ENCODE results near the gene TTLL5. TPM values are rescaled to one million over a fixed set of nuclear protein-coding genes. Genes with fewer than 3 reads are reported as not detected.

The TTLL5 gene
- total and polyA plus RNA-seq, 2 of the 4 experiments (the other 2 are of a cell fraction) = 11.9 to 16.7 TPM

GRCh38 chr14:75911883-75912282 is 250.8 kb downstream of the TTLL5 start:
- Histone ChIP-seq H3K9ac (ENCODE audit: low read depth, low read length) (no peak overlapping the region), H3K4me1 (ENCODE audit: control insufficient read depth, insufficient read depth, low read length) (no peaks in the 10 kb centered on the region), H4K8ac (ENCODE audit: low read depth in 2 of 2, low read length in 2 of 2) (no peak overlapping the region), H2BK120ac (ENCODE audit: low read depth, low read length) (no peak overlapping the region), H4K91ac (ENCODE audit: insufficient read depth, low read depth, low read length) (no peak overlapping the region), H3K23ac (ENCODE audit: low read depth, low read length) (no peak overlapping the region), H2AFZ (replicated peaks; ENCODE audit: low read length, poor library complexity) (no peak overlapping the region), H3K27me3 (ENCODE audit: control insufficient read depth, insufficient read depth, low read length) (no peaks in the 10 kb centered on the region), H3K4ac (ENCODE audit: low read depth, low read length) (no peak overlapping the region), H3K27ac (ENCODE audit: insufficient read depth, low read length) (no peak overlapping the region), H3K79me1 (ENCODE audit: low read depth in 1 of 2, low read length in 2 of 2) (no peaks in the 10 kb centered on the region), H4K20me1 (ENCODE audit: insufficient read depth, low read length) (no peaks in the 10 kb centered on the region), H3K4me3 (ENCODE audit: insufficient read depth, low read depth, low read length) (no peak overlapping the region), H2BK20ac (ENCODE audit: low read depth, low read length) (no peak overlapping the region), H2BK5ac (ENCODE audit: low read depth, low read length, poor library complexity, severe bottlenecking) (no peak overlapping the region), H3K9me1 (ENCODE audit: insufficient read depth, low read length) (no peaks in the 10 kb centered on the region), H4K5ac (ENCODE audit: low read depth, low read length) (no peak overlapping the region), H3K9me3 (ENCODE audit: control insufficient read depth, insufficient read depth, low read length) (no peaks in the 10 kb centered on the region), H3K14ac (replicated peaks; ENCODE audit: low read depth, low read length) (no peak overlapping the region), H3K4me2 (ENCODE audit: low read depth, low read length) (no peak overlapping the region), H2AK5ac (ENCODE audit: low read depth, low read length) (no peak overlapping the region), H3K18ac (ENCODE audit: low read depth, low read length) (no peak overlapping the region), H3K56ac (ENCODE audit: extremely low read depth, insufficient read depth, low read length) (no peak overlapping the region), H3K36me3 (ENCODE audit: control insufficient read depth, insufficient read depth, low read length) (peaks cover 2% of the 10 kb centered on the region; the same call in 1 of the 2 replicates), H2AK9ac (replicated peaks; ENCODE audit: low read depth, low read length, poor library complexity) (no peak overlapping the region), H2BK15ac (ENCODE audit: low read depth, low read length) (no peak overlapping the region)
- intact Hi-C loops (cut with micrococcal nuclease) = no loop called here
- dilution Hi-C loops (cut with HindIII; ENCODE audit: low sequenced_read_pairs, unreplicated experiment) = no loop called here
- CTCF ChIA-PET = no interaction called here
- BruUV-seq (replicated peaks) = no TSS peak
- DNase-seq = no peak
- TF ChIP-seq MAFK (IDR thresholded peaks at IDR 0.05; ENCODE audit: low read depth, low read length) (no peak), POLR2A (IDR thresholded peaks at IDR 0.05; ENCODE audit: low read depth, low read length) (no peak), CHD1 (IDR thresholded peaks at IDR 0.05; ENCODE audit: low read depth, low read length) (no peak), RAD21 (IDR thresholded peaks at IDR 0.05; ENCODE audit: low read length) (no peak), CEBPB (IDR thresholded peaks at IDR 0.05; ENCODE audit: low read depth, low read length) (no peak)
- WGBS, 2 experiments (ENCODE audit: extremely low coverage in 2 of 2, insufficient read length in 1 of 2) = 47% methylated on average over 2 of the region's 7 CpGs; no CpG with 5 or more reads in 1 of the 2 experiments
- POLR2A ChIA-PET (ENCODE audit: unreplicated experiment) = no interaction called here
- in situ Hi-C loops (cut with MboI; ENCODE audit: low sequenced_read_pairs) = no loop called here
- no peak for ATAC-seq (ENCODE audit: low read depth)
